ENCODE data around the gene ATP1B4.

GRCh38 chrX:120380699-120381098, 18.8 kb downstream of the ATP1B4 start:
- TF ChIP-seq CTCF (IDR thresholded peaks at IDR 0.05; ENCODE audit: insufficient read depth, low read length, poor library complexity, severe bottlenecking) (peak; percentile 17), EZH2phosphoT487 (conservative IDR thresholded peaks at IDR 0.05; ENCODE audit: low read length) (no peak)

Measured in SU-DHL-6 (cell line).